Skeletal muscle cell (primary cell): Measurements from ENCODE around the gene SCRN3.
A peak's percentile ranks its signal among the peaks of the same experiment; 100 is the strongest.
"Not testable (repeated sequence)": the region's sequence is repeated elsewhere in the genome, so short reads cannot be mapped to it uniquely, and the experiment has no call there.

Experiments
- DNase-seq: peaks from one replicate; pipeline ENCODE4 v3.0.0-alpha.2; 2010; ENCODE audit warnings: low read depth
- H3K4me3 ChIP-seq: 2 replicates; pipeline ENCODE4 v1.5.1; 2011; ENCODE audit warnings: low read depth, mild to moderate bottlenecking, control low read depth, low read length, moderate library complexity

The SCRN3 gene

GRCh38 chr2:174399171-174399570 lies 3.6 kb downstream of the SCRN3 start:
- no peak overlapping the region for H3K4me3 ChIP-seq
- no peak for DNase-seq

- H3K4me3 ChIP-seq: no peak overlapping the region
- DNase-seq: no peak
These were observed 5.3 kb downstream of the SCRN3 start for GRCh38 chr2:174400853-174401252.

GRCh38 chr2:174403628-174404027 lies 8.1 kb downstream of the SCRN3 start:
- no peak overlapping the region for H3K4me3 ChIP-seq
- no peak for DNase-seq

GRCh38 chr2:174410039-174410438 lies 14.5 kb downstream of the SCRN3 start:
- H3K4me3 ChIP-seq, DNase-seq: not testable (repeated sequence)

GRCh38 chr2:174412256-174412655 lies 16.7 kb downstream of the SCRN3 start:
- H3K4me3 ChIP-seq: no peak overlapping the region
- no peak for DNase-seq

- no peak for DNase-seq
- no peak overlapping the region for H3K4me3 ChIP-seq
These were observed 32.7 kb downstream of the SCRN3 start for GRCh38 chr2:174428214-174428613.

- H3K4me3 ChIP-seq: no peak overlapping the region
- no peak for DNase-seq
These were observed 34.5 kb downstream of the SCRN3 start for GRCh38 chr2:174430066-174430465.

GRCh38 chr2:174431902-174432301 lies 36.4 kb downstream of the SCRN3 start:
- no peak overlapping the region for H3K4me3 ChIP-seq
- DNase-seq: no peak

- H3K4me3 ChIP-seq: no peak overlapping the region
- DNase-seq: no peak
These were observed 40.8 kb downstream of the SCRN3 start for GRCh38 chr2:174436351-174436750.

GRCh38 chr2:174438146-174438886 lies 42.8 kb downstream of the SCRN3 start:
- no peak for DNase-seq
- H3K4me3 ChIP-seq: no peak overlapping the region

GRCh38 chr2:174439323-174439722 lies 43.8 kb downstream of the SCRN3 start:
- no peak overlapping the region for H3K4me3 ChIP-seq
- DNase-seq: no peak

- DNase-seq: no peak
These were observed 44.4 kb downstream of the SCRN3 start for GRCh38 chr2:174439950-174440349.

GRCh38 chr2:174442546-174443510 lies 47.3 kb downstream of the SCRN3 start:
- H3K4me3 ChIP-seq: no peak overlapping the region

More at GRCh38 chr2:174439950-174440349, 44.4 kb downstream of the SCRN3 start:
- H3K4me3 ChIP-seq: no peak overlapping the region

GRCh38 chr2:174444761-174445160 lies 49.2 kb downstream of the SCRN3 start:
- H3K4me3 ChIP-seq: no peak overlapping the region
- no peak for DNase-seq

More at GRCh38 chr2:174442546-174443510, 47.3 kb downstream of the SCRN3 start:
- peak; percentile 51 for DNase-seq

GRCh38 chr2:174445248-174445647 lies 49.7 kb downstream of the SCRN3 start:
- no peak overlapping the region for H3K4me3 ChIP-seq
- no peak for DNase-seq

GRCh38 chr2:174446531-174446930 lies 51.0 kb downstream of the SCRN3 start:
- DNase-seq: no peak
- no peak overlapping the region for H3K4me3 ChIP-seq

GRCh38 chr2:174449033-174449432 lies 53.5 kb downstream of the SCRN3 start:
- H3K4me3 ChIP-seq: no peak overlapping the region
- DNase-seq: no peak

GRCh38 chr2:174450021-174450816 lies 54.7 kb downstream of the SCRN3 start:
- DNase-seq: no peak
- H3K4me3 ChIP-seq: no peak overlapping the region

- no peak for DNase-seq
- no peak overlapping the region for H3K4me3 ChIP-seq
These were observed 59.0 kb downstream of the SCRN3 start for GRCh38 chr2:174454566-174454965.

GRCh38 chr2:174461221-174461620 lies 65.7 kb downstream of the SCRN3 start:
- DNase-seq: no peak
- H3K4me3 ChIP-seq: no peak overlapping the region
